Immature natural killer cell (primary cell): Measurements from ENCODE around the gene NPTX2. TPM values are rescaled to one million over a fixed set of nuclear protein-coding genes. Genes with fewer than 3 reads are reported as not detected.

Experiments
- DNase-seq, 3 donors: peaks; one replicate each; pipeline ENCODE4 v3.0.0; 2022; ENCODE audit warnings: mixed read lengths in 1 of 3
- H3K27ac Mint-ChIP-seq, 6 donors: one replicate each; pipeline ENCODE4 v1.8.0; 2020; ENCODE audit warnings: mixed read lengths in 6 of 6, mild to moderate bottlenecking in 5 of 6, inconsistent platforms in 4 of 6, moderate library complexity in 3 of 6
- H3K27me3 Mint-ChIP-seq, 3 donors: one replicate each; pipeline ENCODE4 v1.8.0; 2020 to 2021; ENCODE audit warnings: low read depth in 3 of 3, mild to moderate bottlenecking in 3 of 3, mixed read lengths in 3 of 3, moderate library complexity in 3 of 3, inconsistent platforms in 1 of 3
- H3K36me3 Mint-ChIP-seq, 3 donors: one replicate each; pipeline ENCODE4 v1.8.0; 2020; ENCODE audit warnings: mixed read lengths in 3 of 3, inconsistent platforms in 2 of 3, mild to moderate bottlenecking in 2 of 3
- H3K4me1 Mint-ChIP-seq, 2 donors: one replicate each; pipeline ENCODE4 v1.8.0; 2020; ENCODE audit warnings: inconsistent platforms in 2 of 2, mild to moderate bottlenecking in 2 of 2, mixed read lengths in 2 of 2, moderate library complexity in 1 of 2
- H3K4me3 Mint-ChIP-seq, 5 donors: one replicate each; pipeline ENCODE4 v1.8.0; 2020; ENCODE audit warnings: mild to moderate bottlenecking in 5 of 5, mixed read lengths in 5 of 5, inconsistent platforms in 3 of 5, moderate library complexity in 3 of 5
- H3K9me3 Mint-ChIP-seq, 6 donors: one replicate each; pipeline ENCODE4 v1.8.0; 2020; ENCODE audit warnings: mild to moderate bottlenecking in 6 of 6, mixed read lengths in 6 of 6, inconsistent platforms in 4 of 6, moderate library complexity in 3 of 6
- polyA plus RNA-seq, 3 donors: library from polyadenylated mRNA; unstranded; fragments of 300-500 nt; fragmentation: Illumina TruSeq; gene quantifications; one replicate each; pipeline ENCODE4 v1.2.3, GENCODE V29; 2021

Gene NPTX2
- polyA plus RNA-seq, 3 donors from 2014 or later = not detected

- Mint-ChIP-seq H3K27me3 (peaks cover 0 to 5% (median 3%) of the 10 kb centered on the region in 3 donors), H3K4me3 (no peak overlapping the region), H3K36me3 (no peaks in the 10 kb centered on the region), H3K4me1 (no peaks in the 10 kb centered on the region), H3K9me3 (no peaks in the 10 kb centered on the region), H3K27ac (no peak overlapping the region)
- DNase-seq = no peak
Observed at GRCh38 chr7:98598846-98599615, 18.1 kb upstream of the NPTX2 start.

DNA sequence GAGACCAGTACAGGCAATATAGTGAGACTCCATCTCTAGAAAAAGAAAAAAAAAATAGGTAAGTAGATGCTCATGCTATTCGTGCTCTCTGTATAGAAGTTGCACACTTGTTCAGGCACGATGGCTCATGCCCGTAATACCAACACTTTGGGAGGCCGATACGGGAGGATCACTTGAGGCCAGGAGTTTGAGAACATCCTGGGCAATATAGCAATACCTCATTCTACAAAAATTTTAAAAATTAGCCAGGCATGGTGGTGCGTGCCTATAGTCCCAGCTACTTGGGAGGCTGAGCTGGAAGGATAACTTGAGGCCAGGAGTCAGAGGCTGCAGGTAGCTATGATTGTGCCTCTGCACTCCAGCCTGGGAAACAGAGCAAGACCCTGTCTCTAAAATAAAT is 17.2 kb upstream of the NPTX2 start:
- no peak overlapping the region for H3K27ac Mint-ChIP-seq
- H3K9me3 Mint-ChIP-seq = no peaks in the 10 kb centered on the region
- no peak for DNase-seq
- no peak overlapping the region for H3K4me3 Mint-ChIP-seq
- H3K27me3 Mint-ChIP-seq = peaks cover 0 to 5% (median 3%) of the 10 kb centered on the region in 3 donors
- H3K36me3 Mint-ChIP-seq = no peaks in the 10 kb centered on the region
- H3K4me1 Mint-ChIP-seq = no peaks in the 10 kb centered on the region

DNA sequence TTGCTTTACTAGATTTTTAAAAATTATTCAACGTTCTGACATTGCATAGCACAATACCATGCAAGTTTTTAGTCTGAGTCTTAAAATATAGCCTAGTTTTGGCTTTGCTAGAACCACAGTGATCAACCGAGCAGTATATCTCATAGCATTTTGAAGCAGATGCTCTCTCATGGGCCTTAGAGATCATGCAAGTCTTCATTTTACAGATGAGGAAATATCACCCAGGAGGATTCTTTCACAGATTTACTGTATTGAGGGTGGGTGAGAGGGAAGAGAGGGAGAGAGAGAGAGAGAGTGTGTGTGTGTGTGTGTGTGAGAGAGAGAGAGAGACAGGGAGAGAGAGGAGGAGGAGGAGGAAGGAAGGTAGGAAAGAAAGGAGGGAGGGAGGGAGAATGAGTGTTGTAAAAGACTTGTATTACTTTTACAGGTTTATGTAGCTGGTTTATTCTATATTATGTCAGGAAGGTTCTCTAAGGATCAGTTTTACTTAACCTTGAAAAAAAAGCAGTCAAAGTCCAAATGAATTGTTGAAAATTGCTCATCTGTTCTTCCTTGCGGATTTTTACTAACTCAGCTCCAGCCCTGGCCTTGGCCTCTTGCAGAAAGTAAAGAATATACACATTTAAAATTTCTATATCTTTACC is 14.2 kb upstream of the NPTX2 start:
- Mint-ChIP-seq H3K27ac (no peak overlapping the region), H3K27me3 (peaks cover 0 to 6% (median 5%) of the 10 kb centered on the region in 3 donors), H3K36me3 (no peaks in the 10 kb centered on the region), H3K9me3 (no peaks in the 10 kb centered on the region), H3K4me1 (no peaks in the 10 kb centered on the region), H3K4me3 (no peak overlapping the region)
- no peak for DNase-seq

DNA sequence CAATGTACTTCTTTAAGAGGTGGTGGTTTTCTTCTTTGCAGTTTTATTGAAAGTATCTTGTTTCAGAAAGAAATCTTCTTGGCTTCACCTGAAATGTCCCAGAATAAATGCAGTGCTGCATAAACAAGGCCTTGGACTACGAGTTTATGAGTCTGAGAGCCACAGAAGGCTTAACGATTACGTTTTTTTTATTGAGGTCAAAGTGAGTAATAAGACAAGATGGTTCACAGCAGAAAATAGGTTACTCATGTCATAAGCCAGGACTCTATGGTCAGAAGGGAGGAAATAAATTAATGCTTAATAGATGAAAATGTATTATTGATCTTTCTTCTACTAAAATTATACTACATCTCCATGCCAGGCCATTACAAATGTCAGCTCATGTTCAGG is 13.7 kb upstream of the NPTX2 start:
- DNase-seq = no peak
- no peaks in the 10 kb centered on the region for H3K9me3 Mint-ChIP-seq
- H3K4me3 Mint-ChIP-seq = no peak overlapping the region
- peaks cover 2 to 5% (median 5%) of the 10 kb centered on the region in 3 donors for H3K27me3 Mint-ChIP-seq
- H3K4me1 Mint-ChIP-seq = no peaks in the 10 kb centered on the region
- no peak overlapping the region for H3K27ac Mint-ChIP-seq
- no peaks in the 10 kb centered on the region for H3K36me3 Mint-ChIP-seq

GRCh38 chr7:98613601-98614425 is 3.3 kb upstream of the NPTX2 start:
- H3K27ac Mint-ChIP-seq = no peak overlapping the region
- H3K36me3 Mint-ChIP-seq = peaks cover 0 to 4% (median 0%) of the 10 kb centered on the region in 3 donors
- H3K9me3 Mint-ChIP-seq = peaks cover 0 to 5% (median 0%) of the 10 kb centered on the region in 6 donors
- peaks cover 6 to 17% (median 12%) of the 10 kb centered on the region in 3 donors for H3K27me3 Mint-ChIP-seq
- no peak for DNase-seq
- peaks cover 1 to 12% of the 10 kb centered on the region in 2 donors for H3K4me1 Mint-ChIP-seq
- H3K4me3 Mint-ChIP-seq = no peak overlapping the region

DNA sequence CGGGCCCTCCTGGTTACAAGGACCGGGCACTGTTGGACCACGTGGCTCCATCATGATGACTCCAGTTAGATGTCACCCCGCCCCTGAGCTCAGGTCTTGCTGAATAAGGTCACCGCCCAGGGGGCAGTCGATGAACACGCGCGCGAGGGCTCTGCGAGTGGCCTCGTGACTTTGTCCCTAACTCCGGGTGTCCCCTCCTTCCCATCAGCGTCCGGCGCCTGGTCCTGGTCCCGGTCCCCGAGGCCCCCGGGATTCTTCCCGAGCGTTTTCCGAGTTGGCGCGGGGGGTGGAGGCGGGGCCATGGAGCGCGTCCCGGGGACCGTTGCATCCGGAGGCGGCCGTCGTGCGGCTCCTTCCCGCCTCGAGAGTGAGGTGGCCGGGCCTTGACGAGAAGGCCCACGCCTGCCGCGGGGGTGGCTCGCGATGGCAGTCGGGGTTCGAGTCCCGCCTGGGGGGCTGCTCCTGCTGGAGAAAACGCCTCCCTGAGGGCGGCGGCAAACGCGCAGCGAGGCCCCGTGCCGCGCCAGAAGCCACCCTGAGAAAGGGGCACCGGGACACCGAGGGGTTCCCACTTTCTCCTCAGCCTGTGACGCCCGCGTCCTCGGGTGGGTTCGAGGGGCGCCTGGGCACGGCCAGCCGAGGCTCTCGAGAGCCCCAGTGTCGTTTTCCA is 569 bp upstream of the NPTX2 start:
- peaks cover 6 to 21% (median 13%) of the 10 kb centered on the region in 3 donors for H3K27me3 Mint-ChIP-seq
- H3K36me3 Mint-ChIP-seq = peaks cover 0 to 4% (median 0%) of the 10 kb centered on the region in 3 donors
- H3K9me3 Mint-ChIP-seq = no peaks in the 10 kb centered on the region
- no peak for DNase-seq
- H3K27ac Mint-ChIP-seq = no peak overlapping the region
- H3K4me3 Mint-ChIP-seq = no peak overlapping the region
- peaks cover 1 to 17% of the 10 kb centered on the region in 2 donors for H3K4me1 Mint-ChIP-seq

GRCh38 chr7:98617960-98618418 is 904 bp downstream of the NPTX2 start:
- peaks cover 1 to 17% of the 10 kb centered on the region in 2 donors for H3K4me1 Mint-ChIP-seq
- H3K4me3 Mint-ChIP-seq = peak overlapping the region in 2 of 5 donors; percentile 41 to 49
- H3K27ac Mint-ChIP-seq = no peak overlapping the region
- H3K27me3 Mint-ChIP-seq = peaks cover 6 to 20% (median 13%) of the 10 kb centered on the region in 3 donors
- peaks cover 0 to 4% (median 0%) of the 10 kb centered on the region in 3 donors for H3K36me3 Mint-ChIP-seq
- H3K9me3 Mint-ChIP-seq = no peaks in the 10 kb centered on the region
- no peak for DNase-seq

DNA sequence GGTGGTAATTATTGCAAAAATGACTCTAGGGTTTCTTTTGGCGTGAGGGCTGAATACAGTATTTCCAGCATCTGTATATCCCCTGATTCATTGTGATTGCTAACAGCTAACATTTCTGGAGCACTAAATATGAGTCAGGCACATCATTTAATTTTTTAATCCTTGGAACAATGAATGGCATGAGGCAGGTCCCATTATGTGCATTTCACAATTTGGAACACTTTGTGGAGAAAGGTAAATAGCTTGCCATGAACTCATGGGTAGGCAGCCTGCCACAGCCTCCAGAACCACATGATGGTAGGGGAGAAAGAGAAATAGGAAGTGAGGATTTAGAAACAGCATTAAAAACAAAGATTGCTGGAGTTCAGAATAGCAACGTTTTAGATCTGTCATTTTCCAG is 1.7 kb downstream of the NPTX2 start:
- no peak overlapping the region for H3K4me3 Mint-ChIP-seq
- H3K36me3 Mint-ChIP-seq = peaks cover 0 to 4% (median 0%) of the 10 kb centered on the region in 3 donors
- peaks cover 1 to 17% of the 10 kb centered on the region in 2 donors for H3K4me1 Mint-ChIP-seq
- DNase-seq = no peak
- H3K27ac Mint-ChIP-seq = no peak overlapping the region
- no peaks in the 10 kb centered on the region for H3K9me3 Mint-ChIP-seq
- peaks cover 6 to 16% (median 13%) of the 10 kb centered on the region in 3 donors for H3K27me3 Mint-ChIP-seq

DNA sequence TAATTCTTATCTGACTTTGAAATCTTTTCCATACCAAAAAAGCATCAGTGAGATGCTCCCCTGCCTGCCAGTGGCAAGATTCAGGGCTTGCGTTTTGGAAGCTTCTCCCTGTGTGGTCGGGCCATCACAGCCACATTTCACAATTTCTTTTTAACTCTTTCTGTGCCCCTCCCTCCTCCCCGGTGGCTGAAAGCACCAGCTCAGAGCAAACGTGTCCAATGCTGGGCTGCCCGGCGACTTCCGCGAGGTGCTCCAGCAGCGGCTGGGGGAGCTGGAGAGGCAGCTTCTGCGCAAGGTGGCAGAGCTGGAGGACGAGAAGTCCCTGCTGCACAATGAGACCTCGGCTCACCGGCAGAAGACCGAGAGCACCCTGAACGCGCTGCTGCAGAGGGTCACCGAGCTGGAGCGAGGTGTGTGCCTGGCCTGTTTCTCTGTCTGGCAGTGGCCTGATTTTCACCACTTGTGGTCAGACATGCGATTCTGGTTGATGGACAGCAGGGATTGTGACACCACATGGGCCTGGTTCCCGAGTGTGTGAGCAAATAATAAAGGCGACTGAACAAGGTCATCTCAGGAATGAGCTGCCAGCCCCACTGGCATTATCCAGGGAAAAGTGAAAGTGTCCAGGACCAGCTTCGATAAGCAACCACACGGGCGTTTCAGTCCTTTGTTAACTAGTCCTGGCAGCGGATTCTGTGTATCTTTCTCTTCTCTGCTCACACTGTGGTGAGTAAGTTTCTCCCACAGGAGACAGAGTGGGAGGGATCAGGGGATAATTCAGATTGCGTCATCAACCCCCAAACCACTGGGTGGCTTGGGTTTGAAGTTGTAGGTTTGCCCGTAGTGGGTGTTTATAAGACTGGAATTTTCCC is 2.6 kb downstream of the NPTX2 start:
- DNase-seq = no peak
- Mint-ChIP-seq H3K27ac (no peak overlapping the region), H3K9me3 (no peaks in the 10 kb centered on the region), H3K4me1 (peaks cover 1 to 17% of the 10 kb centered on the region in 2 donors), H3K4me3 (no peak overlapping the region), H3K27me3 (peaks cover 4 to 16% (median 13%) of the 10 kb centered on the region in 3 donors), H3K36me3 (peaks cover 0 to 4% (median 0%) of the 10 kb centered on the region in 3 donors)

GRCh38 chr7:98621573-98622482 is 4.7 kb downstream of the NPTX2 start:
- Mint-ChIP-seq H3K27me3 (peaks cover 4 to 9% (median 5%) of the 10 kb centered on the region in 3 donors), H3K27ac (no peak overlapping the region), H3K9me3 (no peaks in the 10 kb centered on the region), H3K36me3 (no peaks in the 10 kb centered on the region), H3K4me3 (no peak overlapping the region), H3K4me1 (peaks cover 1 to 11% of the 10 kb centered on the region in 2 donors)
- no peak for DNase-seq

DNA sequence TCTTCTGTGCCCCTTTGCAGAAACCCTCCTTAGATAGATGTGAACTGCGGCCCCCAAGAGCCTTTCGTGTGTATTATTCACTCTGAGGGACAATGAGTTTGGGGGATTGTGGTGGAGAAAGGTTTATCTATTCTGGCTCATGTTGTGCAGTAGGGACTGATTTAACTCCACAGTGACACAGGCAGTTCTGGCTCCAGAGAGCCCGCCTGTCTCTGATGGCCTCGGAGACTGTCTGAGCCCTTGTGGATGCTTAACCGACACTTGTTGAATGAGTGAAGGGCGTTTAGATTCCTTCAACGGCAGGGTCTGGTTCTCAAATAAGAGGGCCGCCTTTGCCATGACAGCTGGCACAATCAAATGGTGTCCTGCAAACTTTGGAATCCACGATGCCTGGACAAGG is 5.8 kb downstream of the NPTX2 start:
- Mint-ChIP-seq H3K27me3 (peaks cover 4 to 9% (median 5%) of the 10 kb centered on the region in 3 donors), H3K9me3 (no peaks in the 10 kb centered on the region), H3K27ac (no peak overlapping the region), H3K36me3 (no peaks in the 10 kb centered on the region), H3K4me1 (peaks cover 1 to 11% of the 10 kb centered on the region in 2 donors), H3K4me3 (no peak overlapping the region)
- no peak for DNase-seq
